A549 (cell line): ENCODE measurements around the gene DOK4.

Experiments used
- CHD2 ChIP-seq: fragments of 150-350 bp; IDR thresholded peaks from 2 replicates; pipeline ENCODE4 v1.6.1; 2014; ENCODE audit warnings: low read length; ENCODE audit not compliant: partially characterized antibody
- CHD4 ChIP-seq: fragments of 200-600 bp; sonication (generic); IDR thresholded peaks from 2 replicates; pipeline ENCODE4 v1.6.1; 2016; ENCODE audit warnings: antibody characterized with exemption, mild to moderate bottlenecking, borderline replicate concordance
- EP300 ChIP-seq, 2 experiments: fragments of >200 bp; sonication (Bioruptor Twin); formaldehyde crosslinking; IDR thresholded peaks; 2 replicates in 1 of 2; 3 replicates in 1 of 2; pipeline ENCODE4 v1.6.1; 2016 to 2017
- KDM5A ChIP-seq: fragments of 200-600 bp; sonication (generic); IDR thresholded peaks from 2 replicates; pipeline ENCODE4 v1.6.1; 2016; ENCODE audit warnings: antibody characterized with exemption, mild to moderate bottlenecking
- MAFK ChIP-seq: fragments of 450-650 bp; IDR thresholded peaks from 2 replicates; pipeline ENCODE4 v1.6.1; 2014; ENCODE audit not compliant: partially characterized antibody
- POLR2AphosphoS2 ChIP-seq: conservative IDR thresholded peaks from 2 replicates; pipeline ENCODE4 v1.6.1; 2012; ENCODE audit warnings: low read length, improper control_type of control experiment, inconsistent platforms
- TF ChIP-seq, protein P1 (sequence below): fragments of >200 bp; sonication (Bioruptor Twin); formaldehyde crosslinking; IDR thresholded peaks from 3 replicates; pipeline ENCODE4 v1.5.1; 2016

- TF ChIP-seq, protein P1, sequence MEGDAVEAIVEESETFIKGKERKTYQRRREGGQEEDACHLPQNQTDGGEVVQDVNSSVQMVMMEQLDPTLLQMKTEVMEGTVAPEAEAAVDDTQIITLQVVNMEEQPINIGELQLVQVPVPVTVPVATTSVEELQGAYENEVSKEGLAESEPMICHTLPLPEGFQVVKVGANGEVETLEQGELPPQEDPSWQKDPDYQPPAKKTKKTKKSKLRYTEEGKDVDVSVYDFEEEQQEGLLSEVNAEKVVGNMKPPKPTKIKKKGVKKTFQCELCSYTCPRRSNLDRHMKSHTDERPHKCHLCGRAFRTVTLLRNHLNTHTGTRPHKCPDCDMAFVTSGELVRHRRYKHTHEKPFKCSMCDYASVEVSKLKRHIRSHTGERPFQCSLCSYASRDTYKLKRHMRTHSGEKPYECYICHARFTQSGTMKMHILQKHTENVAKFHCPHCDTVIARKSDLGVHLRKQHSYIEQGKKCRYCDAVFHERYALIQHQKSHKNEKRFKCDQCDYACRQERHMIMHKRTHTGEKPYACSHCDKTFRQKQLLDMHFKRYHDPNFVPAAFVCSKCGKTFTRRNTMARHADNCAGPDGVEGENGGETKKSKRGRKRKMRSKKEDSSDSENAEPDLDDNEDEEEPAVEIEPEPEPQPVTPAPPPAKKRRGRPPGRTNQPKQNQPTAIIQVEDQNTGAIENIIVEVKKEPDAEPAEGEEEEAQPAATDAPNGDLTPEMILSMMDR = no peak
- no peak for TF ChIP-seq CHD2
- TF ChIP-seq CHD4 = no peak
- TF ChIP-seq POLR2AphosphoS2 = no peak
- no peak for TF ChIP-seq MAFK
- no peak for TF ChIP-seq EP300 (IDR thresholded peaks at IDR 0.05)
- TF ChIP-seq KDM5A = no peak
These were observed at the start of gene DOK4 for GRCh38 chr16:57485916-57486857.
